Esophagus (tissue), 2 donors: ENCODE data around the gene HHLA2. TPM values are rescaled to one million over a fixed set of nuclear protein-coding genes. Genes with fewer than 3 reads are reported as not detected.
A peak's percentile ranks its signal among the peaks of the same experiment; 100 is the strongest.

Experiments
- H3K27ac ChIP-seq, 2 donors: one replicate each; pipeline ENCODE4 v1.5.1; 2013; ENCODE audit warnings: low read depth in 2 of 2, mild to moderate bottlenecking in 2 of 2, inconsistent platforms in 1 of 2, low read length in 1 of 2, moderate library complexity in 1 of 2
- H3K27me3 ChIP-seq, 2 donors: one replicate each; pipeline ENCODE4 v1.6.1; 2013; ENCODE audit warnings: low read length in 2 of 2, control low read depth in 1 of 2, mild to moderate bottlenecking in 1 of 2; ENCODE audit not compliant: insufficient read depth in 2 of 2, control insufficient read depth in 1 of 2
- H3K36me3 ChIP-seq, 2 donors: one replicate each; pipeline ENCODE4 v1.6.1; 2013; ENCODE audit warnings: low read length in 1 of 2; ENCODE audit not compliant: control insufficient read depth in 2 of 2, insufficient read depth in 2 of 2
- H3K4me1 ChIP-seq, 2 donors: one replicate each; pipeline ENCODE4 v1.6.1; 2013; ENCODE audit warnings: low read length in 1 of 2; ENCODE audit not compliant: control insufficient read depth in 2 of 2, insufficient read depth in 2 of 2
- H3K4me3 ChIP-seq, 2 donors: one replicate each; pipeline ENCODE4 v1.5.1; 2013; ENCODE audit warnings: low read length in 2 of 2, mild to moderate bottlenecking in 2 of 2, low read depth in 1 of 2, moderate library complexity in 1 of 2
- H3K9me3 ChIP-seq, 2 donors: one replicate each; pipeline ENCODE4 v1.6.1; 2013; ENCODE audit warnings: mild to moderate bottlenecking in 2 of 2, low read depth in 1 of 2, low read length in 1 of 2, moderate library complexity in 1 of 2; ENCODE audit not compliant: control insufficient read depth in 2 of 2, insufficient read depth in 1 of 2
- WGBS, 2 donors: extraction: QIAGEN DNeasy Blood & Tissue Kit; methylation state at CpG; one replicate each; pipeline ENCODE4 v1.1.7; 2013; 5-methylcytosine and 5-hydroxymethylcytosine counted together
- polyA plus RNA-seq, 2 donors: library from polyadenylated mRNA; stranded (reverse); fragments of 200-250 nt; gene quantifications; one replicate each; pipeline ENCODE4 v1.2.3, GENCODE V29; 2013
- donor health status: healthy with polysubstance abuse.
- donor health status: Bipolar disorder and iron deficiency.

The HHLA2 gene
- polyA plus RNA-seq, 2 donors: not detected

DNA sequence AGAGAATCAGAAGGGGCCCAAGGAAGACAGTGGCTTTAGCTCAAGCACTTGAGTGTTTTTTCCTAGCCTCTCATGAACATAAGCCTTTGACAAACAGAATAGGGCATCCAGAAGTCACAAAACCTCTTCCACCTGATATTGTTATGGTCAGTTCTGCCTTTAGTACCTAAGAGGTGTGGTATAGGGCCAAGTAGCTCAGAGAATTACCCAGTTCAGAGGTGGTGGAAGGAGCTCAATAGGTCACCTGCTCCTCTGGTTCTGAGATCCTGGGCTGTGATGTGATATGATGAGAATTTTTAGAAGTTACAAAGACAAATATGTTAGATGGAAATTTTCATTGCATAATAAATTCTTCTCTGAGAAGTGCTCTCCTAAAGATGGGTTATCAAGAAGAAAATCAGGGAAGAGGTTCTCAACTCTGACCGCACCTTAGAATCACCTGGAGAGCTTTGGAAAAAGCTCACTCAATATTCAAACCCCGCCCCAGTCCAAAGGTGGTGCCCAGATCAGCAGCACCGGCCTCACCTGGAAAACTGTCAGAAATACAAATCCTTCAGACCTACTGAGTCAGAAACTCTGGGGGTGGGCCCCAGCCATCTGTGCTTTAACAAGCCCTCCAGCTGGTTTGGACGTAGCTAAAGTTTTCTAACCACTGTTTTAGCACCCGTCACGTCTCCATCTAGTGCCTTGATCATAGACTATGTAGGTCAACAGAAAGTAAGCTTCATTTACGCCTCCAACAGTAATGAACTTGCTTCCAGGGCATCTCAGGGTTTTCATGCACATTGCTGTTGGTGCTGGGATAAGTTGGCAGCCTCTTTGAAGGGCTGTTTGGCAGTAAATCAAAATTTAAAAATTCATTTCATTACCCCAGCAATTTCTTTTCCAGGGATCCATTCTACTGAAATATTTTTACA, 112.8 kb downstream of the HHLA2 start:
- H3K36me3 ChIP-seq: no peaks in the 10 kb centered on the region
- WGBS, 2 donors: 55 to 63% methylated on average over 7 of the region's 7 CpGs
- no peak overlapping the region for H3K4me3 ChIP-seq
- H3K4me1 ChIP-seq: no peaks in the 10 kb centered on the region
- H3K27ac ChIP-seq: peak overlapping the region in 1 of 2 donors; percentile 33
- no peaks in the 10 kb centered on the region for H3K9me3 ChIP-seq
- H3K27me3 ChIP-seq: no peaks in the 10 kb centered on the region

GRCh38 chr3:108409800-108410178, 113.4 kb downstream of the HHLA2 start:
- Histone ChIP-seq H3K27me3 (no peaks in the 10 kb centered on the region), H3K36me3 (no peaks in the 10 kb centered on the region), H3K27ac (no peak overlapping the region), H3K4me3 (no peak overlapping the region), H3K9me3 (no peaks in the 10 kb centered on the region), H3K4me1 (no peaks in the 10 kb centered on the region)
- 60 to 70% methylated on average over 4 of the region's 4 CpGs for WGBS, 2 donors

DNA sequence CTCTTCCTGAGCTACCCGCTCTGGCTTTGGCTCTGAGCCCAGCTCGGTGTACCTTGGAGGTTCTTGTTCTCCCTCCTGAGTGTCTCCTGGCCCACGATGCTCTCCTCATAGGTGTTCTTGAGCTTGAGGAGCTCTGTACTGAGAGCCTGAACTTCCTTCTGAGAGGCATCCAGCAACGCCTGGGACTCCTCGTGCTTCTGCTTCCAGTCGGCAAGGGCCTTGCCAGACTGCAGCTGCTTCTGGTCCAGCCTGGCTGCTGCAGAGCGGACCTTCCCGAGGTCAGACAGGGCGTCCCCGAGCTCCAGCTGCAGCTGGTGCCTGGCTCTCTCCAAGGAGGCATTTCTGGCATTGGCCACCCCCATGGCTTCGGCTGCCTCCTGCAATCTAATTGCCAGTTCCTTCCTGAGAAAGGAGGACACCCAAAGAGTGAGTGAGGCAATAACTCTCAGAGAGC, 114.2 kb downstream of the HHLA2 start:
- Histone ChIP-seq H3K9me3 (no peaks in the 10 kb centered on the region), H3K36me3 (no peaks in the 10 kb centered on the region), H3K4me3 (no peak overlapping the region), H3K27me3 (no peaks in the 10 kb centered on the region), H3K27ac (no peak overlapping the region), H3K4me1 (no peaks in the 10 kb centered on the region)
- WGBS, 2 donors: 85 to 86% methylated on average over 11 of the region's 11 CpGs

GRCh38 chr3:108412121-108412750, 115.9 kb downstream of the HHLA2 start:
- H3K36me3 ChIP-seq: no peaks in the 10 kb centered on the region
- no peaks in the 10 kb centered on the region for H3K4me1 ChIP-seq
- no peaks in the 10 kb centered on the region for H3K9me3 ChIP-seq
- WGBS, 2 donors: 68 to 72% methylated on average over 6 of the region's 6 CpGs
- peak overlapping the region in 1 of 2 donors; percentile 79 for H3K27ac ChIP-seq
- H3K27me3 ChIP-seq: no peaks in the 10 kb centered on the region
- H3K4me3 ChIP-seq: no peak overlapping the region

DNA sequence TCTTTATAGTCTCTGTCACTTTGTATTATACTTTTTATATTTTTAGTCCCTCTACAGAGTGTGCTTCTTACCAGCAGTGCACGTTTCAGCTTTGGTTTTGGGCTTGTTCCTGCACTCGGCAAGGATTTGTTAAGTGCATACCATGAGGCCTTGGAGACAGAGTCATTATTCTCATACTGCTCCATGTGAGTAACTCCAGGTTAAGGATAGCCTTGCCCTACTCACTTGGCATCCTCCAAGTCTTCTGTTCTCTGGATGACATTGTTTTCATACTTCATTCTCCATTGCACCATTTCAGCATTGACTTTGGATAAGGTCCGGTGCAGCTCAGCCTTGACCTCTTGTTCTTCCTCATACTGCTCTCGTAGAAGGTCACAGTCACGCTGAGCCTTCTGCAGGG, 117.7 kb downstream of the HHLA2 start:
- Histone ChIP-seq H3K27me3 (no peaks in the 10 kb centered on the region), H3K9me3 (no peaks in the 10 kb centered on the region), H3K4me3 (no peak overlapping the region), H3K27ac (peak overlapping the region in 1 of 2 donors; percentile 4), H3K4me1 (no peaks in the 10 kb centered on the region), H3K36me3 (no peaks in the 10 kb centered on the region)
- WGBS, 2 donors: 86 to 90% methylated on average over 5 of the region's 5 CpGs

DNA sequence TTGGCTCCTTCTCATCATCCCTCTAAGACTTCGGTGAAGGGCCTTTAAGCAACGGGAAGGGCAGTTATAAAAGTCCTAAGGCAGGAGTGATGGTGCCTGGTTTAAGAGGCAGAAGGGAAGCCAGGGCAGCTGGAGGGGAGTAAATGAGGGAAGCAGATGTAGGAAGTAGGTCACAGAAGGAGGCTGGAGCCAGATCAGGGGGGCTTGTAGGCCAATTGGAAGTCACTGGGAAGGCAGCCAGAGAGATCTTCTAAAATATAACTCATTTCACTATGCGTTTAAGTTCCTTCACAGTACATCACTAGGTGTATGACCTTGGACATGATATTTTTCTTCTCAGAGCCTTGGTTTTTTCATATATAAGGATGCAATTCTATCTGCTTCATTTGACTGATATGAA, 119.3 kb downstream of the HHLA2 start:
- H3K27me3 ChIP-seq: no peaks in the 10 kb centered on the region
- H3K4me3 ChIP-seq: no peak overlapping the region
- H3K36me3 ChIP-seq: no peaks in the 10 kb centered on the region
- no peaks in the 10 kb centered on the region for H3K4me1 ChIP-seq
- no peaks in the 10 kb centered on the region for H3K9me3 ChIP-seq
- no peak overlapping the region for H3K27ac ChIP-seq
- WGBS, 2 donors: 73 to 81% methylated on average over 3 of the region's 3 CpGs

DNA sequence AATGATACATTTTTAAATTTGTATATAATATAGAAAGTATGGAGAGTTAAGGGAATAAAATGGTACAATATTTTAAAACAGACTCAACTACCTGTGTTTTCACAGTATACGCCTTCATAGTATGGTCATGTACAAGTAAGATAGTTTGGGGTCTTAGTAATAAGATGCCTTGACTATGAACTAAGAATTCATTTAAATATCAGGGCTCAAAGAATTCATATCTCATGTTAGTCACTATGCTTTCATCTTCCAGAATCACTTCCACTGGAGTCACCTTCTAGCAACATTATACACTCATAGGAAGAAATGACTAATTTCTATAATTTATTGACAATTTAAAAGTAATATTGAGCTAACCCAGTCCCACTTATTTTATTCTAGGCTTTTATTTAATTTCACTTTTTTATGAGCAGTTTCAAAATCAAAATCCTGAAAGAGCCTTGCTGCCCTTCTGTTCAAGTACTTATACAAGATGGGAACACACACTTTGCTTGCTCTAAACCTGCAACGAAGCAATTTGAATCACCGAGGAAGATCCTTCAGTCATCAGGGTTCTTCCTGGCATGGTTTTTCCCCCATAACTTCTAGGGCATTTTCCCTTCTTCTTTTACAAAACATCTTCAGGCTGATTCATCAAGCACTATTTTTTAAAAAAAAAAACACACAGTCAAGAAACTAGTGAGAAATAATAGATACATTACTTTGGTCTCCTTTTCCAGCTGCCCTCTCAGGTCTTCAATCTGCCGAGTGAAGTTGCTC, 119.9 kb downstream of the HHLA2 start:
- H3K9me3 ChIP-seq: no peaks in the 10 kb centered on the region
- WGBS, 2 donors: 87 to 89% methylated on average over 4 of the region's 4 CpGs

GRCh38 chr3:108420926-108421325, 124.6 kb downstream of the HHLA2 start:
- H3K27ac ChIP-seq: peak overlapping the region in 1 of 2 donors; percentile 57
- H3K9me3 ChIP-seq: no peaks in the 10 kb centered on the region
- whole genome bisulfite sequencing, 2 donors: 74 to 82% methylated on average over 2 of the region's 2 CpGs
- H3K4me1 ChIP-seq: no peaks in the 10 kb centered on the region
- no peaks in the 10 kb centered on the region for H3K36me3 ChIP-seq
- no peak overlapping the region for H3K4me3 ChIP-seq
- no peaks in the 10 kb centered on the region for H3K27me3 ChIP-seq

More for the DNA sequence above, 119.9 kb downstream of the HHLA2 start:
- Histone ChIP-seq H3K4me3 (no peak overlapping the region), H3K27me3 (no peaks in the 10 kb centered on the region), H3K27ac (no peak overlapping the region), H3K36me3 (no peaks in the 10 kb centered on the region), H3K4me1 (no peaks in the 10 kb centered on the region)
